Duodenal mucosa (tissue), 2 donors: ENCODE measurements around the gene LARP6.
"Not testable (repeated sequence)": the region's sequence is repeated elsewhere in the genome, so short reads cannot be mapped to it uniquely, and the experiment has no call there.

ENCODE experiments used
- H3K27ac ChIP-seq: one replicate; pipeline ENCODE4 v1.7.0; 2013; ENCODE audit warnings: low read depth, low read length
- H3K27me3 ChIP-seq, 2 donors: one replicate each; pipeline ENCODE4 v1.7.0; 2013; ENCODE audit warnings: low read length in 2 of 2, control low read depth in 1 of 2; ENCODE audit not compliant: insufficient read depth in 2 of 2, control insufficient read depth in 1 of 2
- H3K36me3 ChIP-seq, 2 donors: one replicate each; pipeline ENCODE4 v1.7.0; 2013; ENCODE audit warnings: low read length in 2 of 2, control low read depth in 1 of 2; ENCODE audit not compliant: insufficient read depth in 2 of 2, control insufficient read depth in 1 of 2
- H3K4me1 ChIP-seq, 2 donors: one replicate each; pipeline ENCODE4 v1.7.0; 2013; ENCODE audit warnings: low read length in 2 of 2, control low read depth in 1 of 2; ENCODE audit not compliant: insufficient read depth in 2 of 2, control insufficient read depth in 1 of 2
- H3K4me3 ChIP-seq, 2 donors: one replicate each; pipeline ENCODE4 v1.7.0; 2013; ENCODE audit warnings: low read length in 2 of 2, low read depth in 1 of 2
- H3K9ac ChIP-seq, 2 donors: one replicate each; pipeline ENCODE4 v1.7.0; 2013; ENCODE audit warnings: low read length in 2 of 2, low read depth in 1 of 2
- H3K9me3 ChIP-seq, 2 donors: one replicate each; pipeline ENCODE4 v1.7.0; 2013; ENCODE audit warnings: low read length in 2 of 2, control low read depth in 1 of 2; ENCODE audit not compliant: control insufficient read depth in 1 of 2

Gene LARP6

GRCh38 chr15:70815604-70816003 is 38.4 kb downstream of the LARP6 start:
- no peaks in the 10 kb centered on the region for H3K4me1 ChIP-seq
- H3K36me3 ChIP-seq, result no peaks in the 10 kb centered on the region
- peaks cover 2 to 5% of the 10 kb centered on the region in 2 donors for H3K9me3 ChIP-seq
- no peak overlapping the region for H3K4me3 ChIP-seq
- no peak overlapping the region for H3K27ac ChIP-seq
- no peaks in the 10 kb centered on the region for H3K27me3 ChIP-seq
- no peak overlapping the region for H3K9ac ChIP-seq

GRCh38 chr15:70815011-70815410 is 38.9 kb downstream of the LARP6 start:
- H3K27me3 ChIP-seq, H3K4me3 ChIP-seq, H3K4me1 ChIP-seq, H3K36me3 ChIP-seq, H3K9ac ChIP-seq, H3K27ac ChIP-seq, H3K9me3 ChIP-seq: not testable (repeated sequence)

- H3K27me3 ChIP-seq, result no peaks in the 10 kb centered on the region
- no peaks in the 10 kb centered on the region for H3K4me1 ChIP-seq
- no peak overlapping the region for H3K27ac ChIP-seq
- no peaks in the 10 kb centered on the region for H3K9me3 ChIP-seq
- no peaks in the 10 kb centered on the region for H3K36me3 ChIP-seq
- no peak overlapping the region for H3K4me3 ChIP-seq
- no peak overlapping the region for H3K9ac ChIP-seq
Observed at GRCh38 chr15:70812827-70813364, 41.1 kb downstream of the LARP6 start.

DNA sequence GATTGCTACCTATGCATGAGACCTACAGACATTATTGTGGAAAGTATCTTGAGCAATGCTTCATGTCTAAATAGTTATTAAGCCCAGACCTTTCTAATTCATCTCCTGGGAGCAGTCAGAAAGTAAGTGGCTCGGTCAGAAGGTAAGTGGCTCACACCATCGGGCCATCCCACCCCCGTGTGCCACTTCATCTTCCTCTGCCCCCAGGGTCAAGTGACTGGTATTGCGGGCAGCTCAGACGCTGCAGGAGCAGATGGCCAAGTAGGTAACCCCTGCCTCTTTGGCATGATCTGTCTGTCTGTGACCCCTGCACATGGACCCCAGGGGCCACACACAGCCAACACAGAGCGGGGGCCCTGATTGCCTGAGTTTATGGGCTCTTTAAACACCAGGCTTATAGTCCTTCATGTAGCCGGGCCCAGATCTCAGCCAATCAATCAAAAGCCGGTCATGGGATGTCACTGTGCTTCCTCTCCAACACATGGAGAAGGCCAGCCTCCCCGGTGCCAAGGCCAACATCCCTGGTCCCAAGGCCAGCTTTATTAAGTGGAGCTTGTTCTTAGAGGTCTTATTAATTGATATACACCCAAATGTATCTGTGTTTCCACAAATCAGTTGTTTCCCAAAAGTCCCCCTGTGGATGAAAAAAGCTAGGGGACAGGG is 42.9 kb downstream of the LARP6 start:
- Histone ChIP-seq H3K9ac (no peak overlapping the region), H3K27me3 (no peaks in the 10 kb centered on the region), H3K27ac (no peak overlapping the region)

GRCh38 chr15:70806992-70807712 is 46.8 kb downstream of the LARP6 start:
- no peaks in the 10 kb centered on the region for H3K4me1 ChIP-seq
- no peaks in the 10 kb centered on the region for H3K27me3 ChIP-seq
- no peak overlapping the region for H3K27ac ChIP-seq
- H3K4me3 ChIP-seq, result no peak overlapping the region
- no peak overlapping the region for H3K9ac ChIP-seq
- no peaks in the 10 kb centered on the region for H3K9me3 ChIP-seq
- H3K36me3 ChIP-seq, result no peaks in the 10 kb centered on the region

More for the DNA sequence above, 42.9 kb downstream of the LARP6 start:
- Histone ChIP-seq H3K4me1 (no peaks in the 10 kb centered on the region), H3K36me3 (no peaks in the 10 kb centered on the region), H3K9me3 (no peaks in the 10 kb centered on the region), H3K4me3 (no peak overlapping the region)

DNA sequence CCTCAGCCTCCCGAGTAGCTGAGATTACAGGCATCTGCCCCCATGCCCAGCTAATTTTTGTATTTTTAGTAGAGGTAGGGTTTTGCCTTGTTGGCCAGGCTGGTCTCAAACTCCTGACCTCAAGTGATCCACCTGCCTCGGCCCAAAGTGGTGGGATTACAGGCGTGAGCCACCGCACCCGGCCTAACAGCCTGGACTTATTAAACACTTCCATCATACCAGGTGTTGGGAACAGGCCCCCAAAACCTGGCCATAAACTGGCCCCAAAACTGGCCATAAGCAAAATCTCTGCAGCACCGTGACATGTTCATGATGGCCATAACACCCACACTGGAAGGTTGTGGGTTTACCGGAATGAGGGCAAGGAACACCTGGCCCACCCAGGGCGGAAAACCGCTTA is 49.6 kb downstream of the LARP6 start:
- H3K36me3 ChIP-seq, H3K27me3 ChIP-seq, H3K9me3 ChIP-seq, H3K4me1 ChIP-seq, H3K9ac ChIP-seq, H3K4me3 ChIP-seq, H3K27ac ChIP-seq: not testable (repeated sequence)

DNA sequence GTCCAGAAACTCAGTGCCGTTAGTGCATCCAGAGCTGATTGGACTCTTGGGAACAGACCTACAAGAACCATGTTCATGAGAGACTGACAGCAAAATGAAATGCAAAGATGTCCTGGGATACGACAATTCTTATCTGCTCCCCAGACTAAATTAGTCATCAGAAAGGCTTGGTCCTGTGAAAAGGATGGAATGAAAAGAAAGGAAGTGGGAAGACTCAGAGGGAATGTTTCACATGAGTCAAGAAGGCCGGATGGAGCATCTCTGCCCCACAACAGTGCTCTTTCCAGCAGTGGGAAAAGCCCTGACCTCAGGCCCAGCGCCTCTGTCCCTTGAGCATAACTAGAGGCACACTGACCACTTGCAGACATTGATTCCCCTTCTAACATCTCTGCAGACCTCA is 51.3 kb downstream of the LARP6 start:
- no peaks in the 10 kb centered on the region for H3K4me1 ChIP-seq
- H3K36me3 ChIP-seq, result no peaks in the 10 kb centered on the region
- no peak overlapping the region for H3K4me3 ChIP-seq
- no peaks in the 10 kb centered on the region for H3K9me3 ChIP-seq
- H3K27me3 ChIP-seq, result no peaks in the 10 kb centered on the region
- no peak overlapping the region for H3K27ac ChIP-seq
- H3K9ac ChIP-seq, result no peak overlapping the region

DNA sequence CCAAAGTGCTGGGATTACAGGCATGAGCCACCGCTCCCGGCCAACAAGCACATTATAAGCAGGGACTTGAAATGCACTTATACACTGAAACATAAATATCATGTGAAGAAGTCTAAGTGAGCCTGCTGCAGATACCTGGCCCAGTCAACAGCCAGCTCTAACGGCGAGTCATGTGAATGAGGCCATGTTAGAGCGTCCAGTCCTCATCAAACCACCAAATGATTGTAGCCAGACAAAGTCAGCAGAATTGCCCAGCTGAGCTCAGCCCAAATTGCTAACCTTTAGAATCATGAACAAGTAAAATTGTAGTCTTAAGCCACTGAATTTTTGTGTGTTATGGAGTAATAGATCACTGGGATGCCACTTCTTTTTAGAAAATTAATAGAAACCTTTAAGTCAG is 52.8 kb downstream of the LARP6 start:
- no peak overlapping the region for H3K27ac ChIP-seq
- H3K9me3 ChIP-seq, result no peaks in the 10 kb centered on the region
- no peak overlapping the region for H3K4me3 ChIP-seq
- H3K4me1 ChIP-seq, result no peaks in the 10 kb centered on the region
- H3K36me3 ChIP-seq, result no peaks in the 10 kb centered on the region
- H3K9ac ChIP-seq, result no peak overlapping the region
- H3K27me3 ChIP-seq, result no peaks in the 10 kb centered on the region

GRCh38 chr15:70799667-70800450 is 54.1 kb downstream of the LARP6 start:
- no peak overlapping the region for H3K4me3 ChIP-seq

DNA sequence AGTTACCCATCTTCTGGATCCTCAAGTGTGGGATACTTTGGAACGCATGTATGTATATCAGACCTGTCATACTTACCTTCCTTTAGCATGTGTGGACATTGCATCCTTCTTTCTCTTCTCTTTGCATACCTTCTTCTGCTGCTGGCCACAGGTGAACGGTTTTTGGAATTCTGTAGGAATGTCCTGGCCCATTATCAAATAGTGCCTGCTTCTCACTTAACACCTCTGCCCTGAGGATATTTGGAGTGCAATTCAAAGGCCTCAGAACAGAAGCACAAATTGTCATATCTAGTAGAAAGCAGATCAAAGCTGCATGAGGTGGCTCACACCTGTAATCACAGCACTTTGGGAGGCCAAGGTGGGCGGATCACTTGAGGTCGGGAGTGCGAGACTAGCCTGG is 56.5 kb downstream of the LARP6 start:
- H3K4me1 ChIP-seq, result no peaks in the 10 kb centered on the region
- no peaks in the 10 kb centered on the region for H3K27me3 ChIP-seq
- H3K9me3 ChIP-seq, result no peaks in the 10 kb centered on the region
- no peaks in the 10 kb centered on the region for H3K36me3 ChIP-seq
- no peak overlapping the region for H3K4me3 ChIP-seq
- no peak overlapping the region for H3K27ac ChIP-seq
- H3K9ac ChIP-seq, result no peak overlapping the region

More at GRCh38 chr15:70799667-70800450, 54.1 kb downstream of the LARP6 start:
- Histone ChIP-seq H3K27ac (no peak overlapping the region), H3K9me3 (no peaks in the 10 kb centered on the region), H3K36me3 (no peaks in the 10 kb centered on the region), H3K27me3 (no peaks in the 10 kb centered on the region), H3K9ac (no peak overlapping the region), H3K4me1 (no peaks in the 10 kb centered on the region)
